BJ (cell line): ENCODE results near the gene HIGD1A. TPM values are rescaled to one million over a fixed set of nuclear protein-coding genes. Genes with fewer than 3 reads are reported as not detected.

Experiments
- CTCF ChIA-PET: fragments of 350-600 bp; formaldehyde crosslinking; extraction: SDS; loops from one replicate; lab custom pipeline; 2021; ENCODE audit warnings: antibody characterized with exemption, inconsistent platforms; lab: Yijun Ruan, JAX
- POLR2A ChIA-PET: fragments of 300-600 bp; sonication (Branson Sonifier 250); formaldehyde crosslinking; extraction: SDS; loops from one replicate; lab custom pipeline; 2021; ENCODE audit warnings: antibody characterized with exemption; lab: Charles Lee
- DNase-seq: peaks from one replicate; pipeline ENCODE4 v3.0.0-alpha.2; 2011; ENCODE audit warnings: low read depth
- H3K27me3 ChIP-seq: 2 replicates; pipeline ENCODE4 v1.6.0; 2011; ENCODE audit warnings: low read length; ENCODE audit not compliant: control insufficient read depth, insufficient read depth
- H3K36me3 ChIP-seq: 2 replicates; pipeline ENCODE4 v1.5.1; 2011; ENCODE audit warnings: low read length; ENCODE audit not compliant: control insufficient read depth, insufficient read depth
- H3K4me3 ChIP-seq: 2 replicates; pipeline ENCODE4 v1.5.1; 2011; ENCODE audit warnings: low read depth, mild to moderate bottlenecking, control low read depth, low read length
- polyA plus RNA-seq: library from polyadenylated mRNA; depleted of rRNA; stranded (reverse); fragments of >200 nt; gene quantifications from 2 replicates; pipeline ENCODE4 v1.2.3, GENCODE V29; 2011
- TF ChIP-seq, protein P1 (sequence below): IDR thresholded peaks from 2 replicates; pipeline ENCODE4 v1.5.1; 2011; ENCODE audit warnings: low read depth, mild to moderate bottlenecking, control low read depth, inconsistent platforms, low read length, moderate library complexity; ENCODE audit not compliant: insufficient read depth

Gene HIGD1A
- polyA plus RNA-seq, 1 experiment, result 51.1 TPM

DNA sequence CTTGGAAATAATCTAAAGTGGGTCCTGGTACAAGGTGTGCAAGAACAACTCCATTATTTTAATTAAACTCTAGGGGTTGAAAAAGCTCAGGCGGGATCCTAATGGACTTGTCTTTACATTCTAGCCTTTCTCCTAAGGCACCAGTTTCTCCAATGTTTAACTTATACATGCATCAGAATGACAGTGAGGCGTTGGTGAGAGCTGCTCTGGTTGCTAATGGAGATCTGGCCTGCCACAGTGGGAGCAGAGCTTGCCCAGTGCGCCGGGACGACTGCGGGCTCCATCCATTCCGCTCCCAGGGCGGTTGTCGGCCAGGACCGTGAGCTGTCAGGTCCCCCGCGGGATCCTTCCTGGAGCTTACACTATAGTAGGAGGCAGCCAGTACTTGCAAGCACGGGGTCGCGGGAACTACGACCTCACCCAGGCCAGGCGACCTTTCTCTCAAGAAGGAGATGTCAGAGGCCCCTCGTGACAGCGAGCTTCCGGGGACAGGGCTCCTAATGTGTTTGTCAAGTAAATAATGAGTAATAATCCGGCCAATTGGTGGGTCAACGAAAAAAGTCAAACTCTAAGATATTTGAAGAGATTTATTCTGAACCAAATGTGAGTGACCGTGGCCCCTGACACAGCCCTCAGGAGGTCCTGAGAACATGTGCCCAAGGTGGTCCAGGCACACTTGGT lies 991 bp upstream of the HIGD1A start:
- DNase-seq, result no peak
- Histone ChIP-seq H3K4me3 (peak overlapping the region; percentile 90; the same call in 1 of the 2 replicates), H3K36me3 (no peaks in the 10 kb centered on the region), H3K27me3 (no peaks in the 10 kb centered on the region; the same call in 1 of the 2 replicates)
- POLR2A ChIA-PET, result no interaction called here
- CTCF ChIA-PET, result interaction anchor here (0.7 to 1.4 kb wide), 3 partner anchors 25 to 34 kb away, joined by 3 to 6 read pairs (median 3); no protein-coding TSS in a partner anchor
- TF ChIP-seq, protein P1, sequence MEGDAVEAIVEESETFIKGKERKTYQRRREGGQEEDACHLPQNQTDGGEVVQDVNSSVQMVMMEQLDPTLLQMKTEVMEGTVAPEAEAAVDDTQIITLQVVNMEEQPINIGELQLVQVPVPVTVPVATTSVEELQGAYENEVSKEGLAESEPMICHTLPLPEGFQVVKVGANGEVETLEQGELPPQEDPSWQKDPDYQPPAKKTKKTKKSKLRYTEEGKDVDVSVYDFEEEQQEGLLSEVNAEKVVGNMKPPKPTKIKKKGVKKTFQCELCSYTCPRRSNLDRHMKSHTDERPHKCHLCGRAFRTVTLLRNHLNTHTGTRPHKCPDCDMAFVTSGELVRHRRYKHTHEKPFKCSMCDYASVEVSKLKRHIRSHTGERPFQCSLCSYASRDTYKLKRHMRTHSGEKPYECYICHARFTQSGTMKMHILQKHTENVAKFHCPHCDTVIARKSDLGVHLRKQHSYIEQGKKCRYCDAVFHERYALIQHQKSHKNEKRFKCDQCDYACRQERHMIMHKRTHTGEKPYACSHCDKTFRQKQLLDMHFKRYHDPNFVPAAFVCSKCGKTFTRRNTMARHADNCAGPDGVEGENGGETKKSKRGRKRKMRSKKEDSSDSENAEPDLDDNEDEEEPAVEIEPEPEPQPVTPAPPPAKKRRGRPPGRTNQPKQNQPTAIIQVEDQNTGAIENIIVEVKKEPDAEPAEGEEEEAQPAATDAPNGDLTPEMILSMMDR, result no peak

DNA sequence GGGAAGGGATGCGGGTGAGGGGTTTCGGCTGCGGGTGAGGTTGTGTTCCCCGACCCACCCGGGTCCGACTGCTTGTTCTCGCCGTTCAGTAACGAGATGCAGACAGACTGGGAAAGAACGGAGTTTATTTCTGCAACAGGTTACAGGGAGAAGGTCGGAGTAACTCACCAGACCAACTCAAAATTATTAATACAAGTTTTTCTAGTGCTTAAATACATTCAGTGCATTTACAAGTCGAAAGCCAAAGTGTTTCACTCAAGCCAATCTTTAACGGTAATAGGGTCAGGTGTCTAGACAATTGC lies 492 bp upstream of the HIGD1A start:
- POLR2A ChIA-PET, result no interaction called here

DNA sequence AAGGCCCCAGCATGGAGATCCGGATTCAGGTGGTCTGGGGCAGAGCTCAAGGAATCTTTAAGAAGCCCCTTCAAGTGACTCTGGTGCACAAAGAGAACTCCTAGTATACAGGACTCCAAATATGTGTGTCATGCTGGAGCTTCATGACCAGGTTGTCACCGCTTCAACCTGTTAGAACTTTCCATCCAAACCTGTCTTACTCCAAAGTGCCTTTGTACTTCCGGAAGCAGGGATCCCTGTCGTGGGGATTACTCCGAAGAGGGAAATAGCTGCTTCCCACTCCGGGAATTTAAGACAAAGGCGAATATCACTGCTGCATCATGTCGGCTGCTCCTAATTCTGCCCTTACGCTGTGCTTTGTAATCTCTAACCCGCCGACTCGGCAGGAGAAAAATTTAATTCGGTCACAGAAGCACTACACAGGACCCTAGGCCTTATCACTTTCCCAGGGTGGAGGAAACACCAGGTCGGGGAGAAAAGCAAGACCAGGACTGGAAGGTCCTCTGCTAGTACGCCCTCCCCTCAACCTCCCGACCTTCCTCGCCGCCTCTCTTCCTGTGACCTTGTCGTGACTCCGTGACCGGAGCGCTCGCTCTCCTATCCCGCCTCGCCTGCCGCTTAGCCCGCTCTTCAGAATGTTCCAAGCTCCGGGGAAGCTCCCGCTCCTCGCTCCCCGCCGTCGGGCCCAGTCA lies 730 bp downstream of the HIGD1A start:
- no peaks in the 10 kb centered on the region for H3K36me3 ChIP-seq
- H3K4me3 ChIP-seq, result peak overlapping the region; percentile 90
- POLR2A ChIA-PET, result interaction anchor here (0.6 kb wide), 1 partner anchor 1973 kb away, joined by 4 read pairs; no protein-coding TSS in a partner anchor
- no peaks in the 10 kb centered on the region; the same call in 1 of the 2 replicates for H3K27me3 ChIP-seq
- DNase-seq, result no peak
- TF ChIP-seq, protein P1, result no peak
- CTCF ChIA-PET, result interaction anchor here (0.6 to 1.2 kb wide), 3 partner anchors 23 to 953 kb away, joined by 3 to 4 read pairs (median 3); no protein-coding TSS in a partner anchor

More for the DNA sequence above, 492 bp upstream of the HIGD1A start:
- Histone ChIP-seq H3K4me3 (peak overlapping the region; percentile 90), H3K27me3 (no peaks in the 10 kb centered on the region; the same call in 1 of the 2 replicates), H3K36me3 (no peaks in the 10 kb centered on the region)
- no peak for DNase-seq
- TF ChIP-seq, protein P1, result no peak
- CTCF ChIA-PET, result interaction anchor here (1.2 kb wide), 1 partner anchor 25 kb away, joined by 6 read pairs; no protein-coding TSS in a partner anchor

DNA sequence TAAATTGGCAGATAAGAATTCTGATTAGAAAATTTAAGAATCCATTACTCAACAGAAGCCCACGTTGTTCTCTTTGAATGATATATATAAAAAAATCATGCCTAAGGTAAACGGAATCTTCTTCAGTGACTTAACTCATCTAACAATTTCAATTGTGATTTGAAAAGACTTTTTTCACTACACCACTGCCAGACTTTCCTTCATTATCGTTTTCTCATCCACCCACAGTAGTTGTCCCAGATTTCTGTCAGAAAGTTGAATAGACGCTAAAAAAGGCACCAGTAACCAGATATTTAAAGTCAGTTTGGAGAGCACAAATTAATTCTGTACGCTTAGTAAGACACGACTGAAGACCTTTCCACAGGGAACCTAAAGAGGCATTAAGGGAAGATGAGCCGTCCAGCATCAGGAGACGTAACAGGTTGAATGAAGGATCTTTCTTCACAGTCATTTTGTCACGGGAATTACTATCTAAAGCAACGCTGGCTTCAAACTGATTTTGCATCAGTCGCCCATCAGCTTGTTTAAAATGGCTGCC lies 1.3 kb downstream of the HIGD1A start:
- Histone ChIP-seq H3K4me3 (peak overlapping the region; percentile 90), H3K27me3 (no peaks in the 10 kb centered on the region; the same call in 1 of the 2 replicates), H3K36me3 (no peaks in the 10 kb centered on the region)
- ChIA-PET CTCF (interaction anchor here (1.2 kb wide), 1 partner anchor 23 kb away, joined by 4 read pairs; no protein-coding TSS in a partner anchor), POLR2A (no interaction called here)
- DNase-seq, result no peak
- TF ChIP-seq, protein P1, result no peak

DNA sequence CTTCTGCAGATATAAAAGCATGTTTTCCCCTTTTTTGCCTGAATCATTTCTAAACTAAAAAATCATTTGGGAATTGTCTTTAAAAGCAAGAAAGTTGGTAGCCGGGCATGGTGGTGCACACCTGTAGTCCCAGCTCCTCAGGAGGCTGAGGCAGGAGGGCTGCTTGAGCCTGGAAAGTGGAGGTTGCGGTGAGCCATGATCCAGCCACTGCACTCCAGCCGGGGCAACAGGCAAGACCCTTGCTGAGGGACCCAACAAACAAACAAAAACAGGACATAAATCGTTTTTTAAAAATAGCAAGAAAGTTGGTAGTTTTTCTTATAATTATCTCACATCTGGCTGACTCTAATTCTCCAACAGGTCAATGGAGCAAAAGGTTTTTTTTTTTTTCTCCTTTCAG lies 2.5 kb downstream of the HIGD1A start:
- TF ChIP-seq, protein P1, result no peak
- Histone ChIP-seq H3K4me3 (no peak overlapping the region), H3K27me3 (no peaks in the 10 kb centered on the region), H3K36me3 (no peaks in the 10 kb centered on the region)
- ChIA-PET CTCF (no interaction called here), POLR2A (no interaction called here)
- no peak for DNase-seq
